HCEC 1CT (cell line): ENCODE results near the gene BRI3BP.

Source experiments
- DNase-seq: peaks from one replicate; pipeline ENCODE4 v3.0.0-alpha.2; 2017

The BRI3BP gene, protein sequence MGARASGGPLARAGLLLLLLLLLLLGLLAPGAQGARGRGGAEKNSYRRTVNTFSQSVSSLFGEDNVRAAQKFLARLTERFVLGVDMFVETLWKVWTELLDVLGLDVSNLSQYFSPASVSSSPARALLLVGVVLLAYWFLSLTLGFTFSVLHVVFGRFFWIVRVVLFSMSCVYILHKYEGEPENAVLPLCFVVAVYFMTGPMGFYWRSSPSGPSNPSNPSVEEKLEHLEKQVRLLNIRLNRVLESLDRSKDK

GRCh38 chr12:124993626-124994436 is at the start of gene BRI3BP:
Gene BRI3BP, plus strand, starts transcription at chr12:124993645. Its CDS starts 146 bp downstream, at chr12:124993791.
- peak; percentile 51 for DNase-seq

GRCh38 chr12:124946447-124946793 is 47.0 kb upstream of the BRI3BP start:
- no peak for DNase-seq

- DNase-seq = no peak
Measured at GRCh38 chr12:124947013-124947412, 46.4 kb upstream of the BRI3BP start.

- DNase-seq = no peak
Measured at GRCh38 chr12:124947561-124948398, 45.7 kb upstream of the BRI3BP start.

- DNase-seq = no peak
Measured at GRCh38 chr12:124949066-124949465, 44.4 kb upstream of the BRI3BP start.

- no peak for DNase-seq
Measured at GRCh38 chr12:124949779-124950728, 43.4 kb upstream of the BRI3BP start.

DNA sequence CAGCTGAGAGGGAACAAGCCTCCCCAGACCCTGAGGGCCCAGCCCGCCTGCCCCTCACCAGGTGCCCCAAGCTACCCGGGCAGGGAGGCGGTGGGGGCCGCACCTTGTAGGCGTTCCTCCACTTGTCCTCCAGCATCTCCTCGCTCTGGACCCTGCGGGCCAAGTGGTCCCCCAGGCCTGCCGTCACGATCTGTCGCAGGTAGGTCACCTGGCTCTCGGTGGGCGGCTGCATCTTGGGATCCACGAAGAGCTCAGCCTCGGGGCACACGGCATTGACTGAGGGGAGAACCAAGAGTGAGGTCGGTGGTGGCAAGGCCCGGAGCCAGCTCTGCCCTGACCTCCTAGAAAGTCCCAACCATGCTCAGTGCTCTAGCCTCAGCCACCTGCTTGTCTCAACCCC is 41.1 kb upstream of the BRI3BP start:
- DNase-seq = no peak

GRCh38 chr12:124952801-124953200 is 40.6 kb upstream of the BRI3BP start:
- DNase-seq = no peak

DNA sequence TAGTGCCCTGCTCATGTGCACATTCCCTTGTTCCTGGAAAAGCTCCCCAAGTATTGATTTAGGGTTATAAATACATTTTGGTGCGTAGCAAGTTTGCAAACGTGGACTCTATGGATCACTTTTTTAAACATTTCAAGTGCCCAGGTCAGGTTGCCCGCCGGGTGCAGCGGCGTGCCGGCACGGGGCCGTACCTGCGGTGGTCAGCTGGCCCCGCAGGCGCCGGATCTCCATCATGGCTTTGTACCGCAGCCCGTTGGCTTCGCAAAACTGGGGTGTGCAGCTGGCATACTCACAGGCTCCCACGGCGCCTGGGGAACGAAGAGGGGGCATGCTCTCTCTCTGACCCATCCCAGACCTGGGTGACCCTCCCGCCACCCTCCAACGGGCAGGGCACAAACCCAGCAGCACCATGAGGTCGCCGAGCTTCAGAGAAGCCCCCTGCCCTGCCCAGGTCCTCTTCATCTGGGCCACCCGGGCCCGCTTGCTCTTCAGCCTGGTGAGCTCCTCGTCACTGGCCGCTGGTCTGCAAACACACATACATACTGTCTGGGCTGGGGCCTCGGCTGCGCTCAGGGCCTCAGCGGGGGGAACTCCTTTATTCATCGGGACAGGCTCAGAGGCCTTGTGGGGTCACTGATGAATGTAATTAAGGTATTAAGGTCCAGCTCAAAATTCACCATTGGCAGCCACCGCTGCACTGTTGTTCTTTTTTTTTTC is 39.6 kb upstream of the BRI3BP start:
- DNase-seq = no peak

DNA sequence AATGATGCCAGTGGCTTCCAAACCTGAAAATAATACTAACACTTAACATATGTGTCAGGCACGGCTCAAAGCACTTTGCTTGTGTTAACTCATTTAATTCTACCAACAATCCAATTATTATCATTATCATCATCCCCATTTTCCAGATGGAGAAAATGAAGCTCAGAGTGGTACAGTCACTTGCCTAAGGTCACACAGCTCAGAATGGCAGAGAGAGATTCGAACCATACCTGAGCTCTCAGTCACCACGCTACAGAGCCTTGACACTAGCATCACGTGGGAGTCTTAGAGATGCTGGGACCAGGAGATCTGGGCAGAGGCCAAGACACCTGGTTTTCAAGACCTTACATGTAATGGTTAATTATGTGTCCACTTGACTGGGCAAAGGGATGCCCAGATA is 38.7 kb upstream of the BRI3BP start:
- no peak for DNase-seq

DNA sequence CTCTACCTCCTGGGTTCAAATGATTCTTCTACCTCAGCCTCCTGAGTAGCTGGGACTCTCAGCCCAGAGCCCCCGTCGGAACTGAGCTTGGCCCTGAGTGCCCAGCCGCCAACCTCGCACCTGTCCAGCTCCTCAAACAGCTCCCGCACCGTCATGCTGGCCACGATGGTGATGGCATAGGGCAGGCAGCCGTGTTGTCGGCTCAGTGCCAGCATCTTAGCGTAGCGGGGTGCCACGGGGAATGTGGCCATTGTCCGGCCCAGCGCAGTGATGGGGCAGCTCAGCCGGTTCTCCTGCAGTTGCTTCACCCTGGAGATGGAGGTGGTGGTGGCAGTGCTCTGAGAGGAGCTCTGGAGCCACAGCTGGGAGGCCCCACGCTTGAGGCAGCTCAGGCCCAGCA is 36.9 kb upstream of the BRI3BP start:
- no peak for DNase-seq

DNA sequence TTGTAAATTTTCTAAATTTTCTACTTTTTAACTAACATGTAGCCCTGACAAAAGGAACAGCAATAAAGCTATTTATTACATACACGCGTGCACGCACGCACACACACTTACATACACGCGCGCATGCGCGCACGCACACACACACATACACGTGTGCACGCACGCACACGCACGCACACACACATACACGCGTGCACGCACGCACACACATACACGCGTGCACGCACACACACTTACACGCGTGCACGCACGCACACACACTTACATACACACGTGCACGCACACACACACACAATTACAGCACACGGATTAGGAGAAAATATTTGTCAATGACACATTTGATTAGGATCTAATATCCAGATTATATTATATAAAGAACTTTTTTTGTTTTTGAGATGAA is 32.4 kb upstream of the BRI3BP start:
- no peak for DNase-seq

- DNase-seq = no peak
Measured at GRCh38 chr12:124963211-124963610, 30.2 kb upstream of the BRI3BP start.

- no peak for DNase-seq
Measured at GRCh38 chr12:124964251-124964650, 29.2 kb upstream of the BRI3BP start.

DNA sequence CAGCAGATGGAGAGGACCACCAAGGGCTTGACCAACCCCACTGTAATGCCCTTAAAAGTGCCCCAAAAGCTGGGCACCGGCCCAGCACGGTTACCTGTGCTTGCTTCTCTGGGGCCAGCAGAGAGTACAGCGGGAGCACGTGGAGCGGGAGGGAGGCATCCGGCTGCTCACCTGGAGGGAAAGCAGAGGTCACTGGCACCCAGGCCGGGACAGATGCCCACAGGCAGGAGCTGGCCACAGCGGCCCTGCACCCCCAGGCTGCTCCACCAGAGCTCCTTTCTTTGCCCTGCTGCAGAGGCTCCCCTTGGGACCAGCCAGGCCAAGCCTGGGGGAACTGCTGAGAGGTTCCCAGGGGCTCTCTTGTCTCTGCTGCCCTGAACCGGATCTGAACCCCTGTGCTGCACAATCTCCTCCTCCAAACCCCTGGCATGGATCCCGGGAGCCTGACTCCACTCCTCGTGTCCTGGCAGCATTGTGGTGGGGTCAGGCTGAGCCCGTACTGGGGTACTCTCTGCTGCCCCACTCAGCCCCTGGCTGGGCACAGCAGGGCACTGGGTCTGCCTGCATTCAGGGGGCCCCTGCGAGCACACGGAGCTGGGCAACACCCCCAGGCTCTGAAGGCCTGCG is 28.5 kb upstream of the BRI3BP start:
- no peak for DNase-seq

GRCh38 chr12:124967016-124967739 is 26.3 kb upstream of the BRI3BP start:
- no peak for DNase-seq

DNA sequence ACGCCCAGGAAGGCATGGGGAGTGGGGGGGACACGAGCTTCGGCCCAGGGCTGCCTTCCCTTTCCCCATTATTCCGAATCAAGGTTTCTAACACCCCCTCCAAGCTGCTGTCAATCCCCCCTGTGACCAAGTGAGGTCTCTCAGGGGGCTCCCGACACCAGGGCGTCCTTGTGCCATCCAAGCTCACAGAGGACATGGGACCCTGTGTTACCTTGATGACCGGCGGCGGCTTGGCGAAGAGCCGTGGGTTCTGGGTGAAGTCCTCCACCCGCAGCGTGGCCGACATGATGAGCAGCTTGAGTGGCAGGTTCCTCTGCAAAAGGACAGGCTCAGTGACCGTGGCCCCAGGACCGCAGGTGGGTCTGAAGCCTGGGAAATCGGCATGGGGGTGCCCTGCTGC is 24.8 kb upstream of the BRI3BP start:
- no peak for DNase-seq

DNA sequence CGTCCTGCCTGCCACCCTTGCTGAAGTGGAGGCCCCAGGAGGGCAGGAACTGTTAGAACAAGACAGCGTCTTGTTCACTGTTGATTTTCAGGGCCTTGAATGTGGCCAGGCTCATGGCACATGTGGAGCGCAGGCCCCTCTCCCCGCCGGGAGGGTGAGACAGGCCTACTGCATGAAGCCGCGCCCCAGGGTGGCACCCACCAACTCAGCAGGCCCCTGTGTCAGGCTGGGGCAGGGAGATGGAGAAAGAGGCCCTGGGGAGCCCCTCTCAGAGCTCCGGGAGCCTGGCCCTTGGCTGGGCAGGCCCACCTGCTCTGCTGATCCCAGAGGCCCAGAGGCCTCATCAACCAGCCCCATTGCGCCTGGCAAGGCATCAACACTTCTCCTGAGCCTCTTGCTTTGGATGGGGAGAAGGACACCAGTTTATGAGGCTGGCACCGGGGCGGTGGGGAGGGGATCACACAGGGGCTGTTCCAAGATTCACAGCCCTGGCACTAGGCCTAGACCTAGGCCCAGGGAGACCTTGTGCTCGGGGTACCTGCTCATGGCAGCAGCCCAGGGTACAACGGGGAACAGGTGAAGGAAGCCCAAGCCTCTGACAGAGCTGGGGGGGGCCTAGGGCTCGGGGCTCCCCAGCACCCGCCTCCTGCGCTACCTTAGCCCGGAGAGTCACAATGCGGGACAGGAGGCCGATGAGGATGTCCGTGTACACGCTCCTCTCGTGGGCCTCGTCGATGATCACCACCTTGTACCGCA is 22.6 kb upstream of the BRI3BP start:
- DNase-seq = no peak

DNA sequence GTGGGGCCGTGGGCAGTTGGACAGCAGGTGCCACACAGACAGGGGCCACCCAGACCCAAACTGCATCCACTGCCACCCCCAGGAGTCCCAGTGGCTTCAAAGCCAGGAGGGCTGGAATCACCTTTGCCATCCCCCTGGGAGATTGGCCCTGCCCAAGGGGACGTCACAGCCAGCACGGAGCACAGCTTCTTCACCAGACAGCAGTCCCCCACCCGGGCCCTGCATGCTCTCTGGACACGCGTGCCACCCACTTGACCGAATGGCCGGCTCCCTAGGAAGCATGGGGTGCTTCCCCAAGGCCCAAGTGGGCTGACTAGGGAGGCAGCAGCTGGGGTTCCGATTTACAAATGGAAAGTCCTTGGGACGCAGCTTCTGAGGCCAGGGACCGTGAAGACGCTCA is 21.8 kb upstream of the BRI3BP start:
- DNase-seq = no peak

DNA sequence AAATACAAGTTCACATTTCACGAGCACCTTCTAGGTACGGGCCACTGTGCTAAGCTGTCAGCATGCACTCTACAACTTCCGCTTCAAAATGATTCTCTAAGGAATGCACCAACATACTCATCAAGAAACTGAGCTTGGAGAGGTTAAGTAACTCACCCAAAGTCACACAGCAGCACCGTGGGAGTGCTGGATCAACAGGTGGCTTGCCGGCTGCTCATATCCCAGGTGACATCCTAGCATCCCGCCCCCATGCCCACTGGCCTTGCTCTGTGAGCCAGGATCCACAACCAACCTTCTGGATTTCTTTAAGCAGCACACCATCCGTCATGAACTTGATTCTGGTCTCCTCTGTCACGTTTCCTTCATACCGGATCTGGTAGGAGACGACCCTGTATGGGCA is 21.2 kb upstream of the BRI3BP start:
- DNase-seq = no peak
